HUES48 (cell line): ENCODE measurements around the gene RAPGEF1.

Experiments
- H3K27ac ChIP-seq: one replicate; pipeline ENCODE4 v1.7.0; 2013; ENCODE audit warnings: low read depth, low read length, inconsistent platforms
- H3K27me3 ChIP-seq: 2 replicates; pipeline ENCODE4 v1.6.1; 2013; ENCODE audit warnings: mild to moderate bottlenecking, low read length; ENCODE audit not compliant: control insufficient read depth, insufficient read depth
- H3K36me3 ChIP-seq: 2 replicates; pipeline ENCODE4 v1.6.1; 2013; ENCODE audit warnings: low read length; ENCODE audit not compliant: control insufficient read depth, insufficient read depth
- H3K4me1 ChIP-seq: 2 replicates; pipeline ENCODE4 v1.6.1; 2013; ENCODE audit warnings: mild to moderate bottlenecking, low read length; ENCODE audit not compliant: control insufficient read depth, insufficient read depth
- H3K4me3 ChIP-seq: 2 replicates; pipeline ENCODE4 v1.5.1; 2013; ENCODE audit warnings: mild to moderate bottlenecking, low read depth, low read length
- H3K9ac ChIP-seq: 2 replicates; pipeline ENCODE4 v1.6.1; 2013; ENCODE audit warnings: mild to moderate bottlenecking, low read depth, low read length, moderate library complexity
- H3K9me3 ChIP-seq: 2 replicates; pipeline ENCODE4 v1.6.1; 2013; ENCODE audit warnings: low read length; ENCODE audit not compliant: control insufficient read depth, insufficient read depth

RAPGEF1 gene

GRCh38 chr9:131727795-131728545 lies 11.9 kb downstream of the RAPGEF1 start:
- Histone ChIP-seq H3K27me3 (no peaks in the 10 kb centered on the region), H3K9me3 (no peaks in the 10 kb centered on the region), H3K4me3 (no peak overlapping the region), H3K4me1 (peaks cover 38% of the 10 kb centered on the region), H3K9ac (no peak overlapping the region), H3K27ac (peak overlapping the region; percentile 48), H3K36me3 (no peaks in the 10 kb centered on the region)

GRCh38 chr9:131727184-131727759 lies 12.6 kb downstream of the RAPGEF1 start:
- Histone ChIP-seq H3K4me3 (no peak overlapping the region), H3K36me3 (no peaks in the 10 kb centered on the region), H3K9me3 (no peaks in the 10 kb centered on the region), H3K27ac (peak overlapping the region; percentile 48), H3K4me1 (peaks cover 31% of the 10 kb centered on the region), H3K9ac (no peak overlapping the region), H3K27me3 (no peaks in the 10 kb centered on the region)

GRCh38 chr9:131724683-131725082 lies 15.2 kb downstream of the RAPGEF1 start:
- Histone ChIP-seq H3K36me3 (no peaks in the 10 kb centered on the region), H3K27ac (no peak overlapping the region), H3K4me3 (no peak overlapping the region), H3K27me3 (no peaks in the 10 kb centered on the region), H3K9me3 (no peaks in the 10 kb centered on the region), H3K4me1 (peaks cover 20% of the 10 kb centered on the region), H3K9ac (no peak overlapping the region)

- no peak overlapping the region for H3K4me3 ChIP-seq
- no peak overlapping the region for H3K9ac ChIP-seq
- no peaks in the 10 kb centered on the region for H3K9me3 ChIP-seq
- no peak overlapping the region for H3K27ac ChIP-seq
- H3K27me3 ChIP-seq = no peaks in the 10 kb centered on the region
- peaks cover 15% of the 10 kb centered on the region for H3K4me1 ChIP-seq
- H3K36me3 ChIP-seq = no peaks in the 10 kb centered on the region
These were observed 16.2 kb downstream of the RAPGEF1 start for GRCh38 chr9:131723632-131724031.

- no peak overlapping the region for H3K9ac ChIP-seq
- H3K4me3 ChIP-seq = no peak overlapping the region
- no peaks in the 10 kb centered on the region for H3K27me3 ChIP-seq
- H3K36me3 ChIP-seq = no peaks in the 10 kb centered on the region
- H3K4me1 ChIP-seq = peaks cover 1% of the 10 kb centered on the region; the same call in 1 of the 2 replicates
- no peak overlapping the region for H3K27ac ChIP-seq
- no peaks in the 10 kb centered on the region for H3K9me3 ChIP-seq
These were observed 17.6 kb downstream of the RAPGEF1 start for GRCh38 chr9:131722255-131722654.

GRCh38 chr9:131721076-131721475 lies 18.8 kb downstream of the RAPGEF1 start:
- Histone ChIP-seq H3K4me1 (no peaks in the 10 kb centered on the region), H3K27me3 (no peaks in the 10 kb centered on the region), H3K27ac (no peak overlapping the region), H3K4me3 (no peak overlapping the region), H3K36me3 (no peaks in the 10 kb centered on the region), H3K9me3 (no peaks in the 10 kb centered on the region), H3K9ac (no peak overlapping the region)

GRCh38 chr9:131720330-131720729 lies 19.5 kb downstream of the RAPGEF1 start:
- H3K9me3 ChIP-seq = no peaks in the 10 kb centered on the region
- no peaks in the 10 kb centered on the region for H3K27me3 ChIP-seq
- no peaks in the 10 kb centered on the region for H3K36me3 ChIP-seq
- H3K4me1 ChIP-seq = no peaks in the 10 kb centered on the region
- no peak overlapping the region for H3K4me3 ChIP-seq
- no peak overlapping the region for H3K9ac ChIP-seq
- no peak overlapping the region for H3K27ac ChIP-seq

GRCh38 chr9:131719262-131719908 lies 20.5 kb downstream of the RAPGEF1 start:
- no peaks in the 10 kb centered on the region for H3K4me1 ChIP-seq
- no peaks in the 10 kb centered on the region for H3K36me3 ChIP-seq
- no peak overlapping the region for H3K9ac ChIP-seq
- no peaks in the 10 kb centered on the region for H3K27me3 ChIP-seq
- no peaks in the 10 kb centered on the region for H3K9me3 ChIP-seq
- no peak overlapping the region for H3K27ac ChIP-seq
- no peak overlapping the region for H3K4me3 ChIP-seq

GRCh38 chr9:131717719-131718460 lies 22.0 kb downstream of the RAPGEF1 start:
- Histone ChIP-seq H3K4me3 (no peak overlapping the region), H3K27ac (no peak overlapping the region), H3K9me3 (no peaks in the 10 kb centered on the region), H3K27me3 (no peaks in the 10 kb centered on the region), H3K36me3 (no peaks in the 10 kb centered on the region), H3K9ac (no peak overlapping the region), H3K4me1 (peaks cover 5% of the 10 kb centered on the region; the same call in 1 of the 2 replicates)

- H3K9me3 ChIP-seq = no peaks in the 10 kb centered on the region
- H3K27ac ChIP-seq = no peak overlapping the region
- peaks cover 13% of the 10 kb centered on the region; the same call in 1 of the 2 replicates for H3K4me1 ChIP-seq
- H3K9ac ChIP-seq = no peak overlapping the region
- H3K36me3 ChIP-seq = no peaks in the 10 kb centered on the region
- no peak overlapping the region for H3K4me3 ChIP-seq
- H3K27me3 ChIP-seq = no peaks in the 10 kb centered on the region
These were observed 24.0 kb downstream of the RAPGEF1 start for GRCh38 chr9:131715906-131716305.
